ENCODE measurements around the gene NBPF6.
"Not testable (repeated sequence)": the region's sequence is repeated elsewhere in the genome, so short reads cannot be mapped to it uniquely, and the experiment has no call there.

NBPF6 gene

DNA sequence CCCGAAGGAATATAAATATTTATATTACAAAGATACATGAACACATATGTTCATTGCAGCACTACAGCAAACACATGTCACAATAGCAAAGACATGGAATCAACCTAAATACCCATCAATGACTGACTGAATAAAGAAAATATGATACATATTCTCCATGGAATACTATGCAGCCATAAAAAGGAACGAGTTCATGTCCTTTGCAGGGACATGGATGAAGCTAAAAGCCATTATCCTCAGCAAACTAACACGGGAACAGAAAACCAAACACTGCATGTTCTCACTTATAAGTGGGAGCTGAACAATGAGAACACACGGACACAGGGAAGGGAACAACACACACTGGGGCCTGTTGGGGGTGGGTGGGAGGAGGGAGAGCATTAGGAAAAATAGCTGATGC, 46.7 kb downstream of the NBPF6 start:
- not testable (repeated sequence) for DNase-seq (ENCODE audit: low read depth)

DNA sequence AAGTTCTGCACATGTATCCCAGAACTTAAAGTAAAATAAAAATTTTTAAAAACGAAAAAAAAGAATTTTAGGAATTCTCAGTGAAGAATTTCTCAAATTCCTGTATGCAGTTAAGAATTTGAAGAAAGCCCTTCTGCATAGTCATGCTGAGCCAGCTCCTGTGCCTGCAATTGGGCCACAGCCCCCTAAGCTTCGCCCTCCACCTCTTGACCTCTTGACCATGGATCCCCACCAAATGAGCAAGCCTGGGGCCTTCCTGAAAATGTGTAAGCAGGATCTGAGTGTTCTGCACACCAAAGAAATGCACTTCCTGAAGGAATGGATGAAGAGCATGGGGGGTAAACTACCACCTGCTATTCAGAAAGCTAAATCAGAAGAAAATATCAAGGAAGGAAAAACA, 52.0 kb downstream of the NBPF6 start:
- no peak for DNase-seq (ENCODE audit: low read depth)

GRCh38 chr1:108502624-108503023, 52.5 kb downstream of the NBPF6 start:
- no peak for DNase-seq (ENCODE audit: low read depth)

GRCh38 chr1:108503062-108503733, 53.1 kb downstream of the NBPF6 start:
- DNase-seq (ENCODE audit: low read depth) = no peak

DNA sequence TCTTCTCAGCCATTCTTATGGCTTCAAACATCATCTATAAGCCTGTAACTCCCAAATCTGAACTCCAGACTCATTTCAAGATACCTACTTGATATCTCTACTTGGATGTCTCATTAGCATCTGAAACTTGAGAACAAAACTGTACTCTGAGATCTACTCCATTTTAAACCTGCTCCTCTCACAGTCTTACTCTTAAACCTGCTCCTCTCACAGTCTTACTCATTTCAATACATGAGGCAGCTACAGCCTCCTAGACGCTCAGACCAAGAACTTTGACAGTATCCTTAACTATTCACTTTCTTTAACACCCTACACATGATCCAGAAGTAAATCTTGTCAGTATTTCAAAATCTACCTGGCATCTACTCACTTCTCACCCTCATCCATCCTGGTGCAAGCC, 54.3 kb downstream of the NBPF6 start:
- no peak for DNase-seq (ENCODE audit: low read depth)

DNA sequence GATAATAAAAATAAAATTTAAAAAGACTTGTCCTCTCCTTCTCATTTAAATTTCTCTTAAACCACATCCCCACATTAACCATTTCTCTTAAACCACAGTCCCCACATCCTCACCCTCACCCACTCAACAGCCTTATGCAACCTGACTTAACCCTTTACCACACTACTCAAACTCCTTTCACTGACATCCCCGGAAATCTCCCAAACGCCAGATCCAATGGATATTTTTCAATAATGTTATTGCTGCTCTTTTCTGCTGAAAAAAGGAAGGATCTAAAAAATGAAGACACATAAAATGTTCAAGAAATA, 55.6 kb downstream of the NBPF6 start:
- no peak for DNase-seq (ENCODE audit: low read depth)

DNA sequence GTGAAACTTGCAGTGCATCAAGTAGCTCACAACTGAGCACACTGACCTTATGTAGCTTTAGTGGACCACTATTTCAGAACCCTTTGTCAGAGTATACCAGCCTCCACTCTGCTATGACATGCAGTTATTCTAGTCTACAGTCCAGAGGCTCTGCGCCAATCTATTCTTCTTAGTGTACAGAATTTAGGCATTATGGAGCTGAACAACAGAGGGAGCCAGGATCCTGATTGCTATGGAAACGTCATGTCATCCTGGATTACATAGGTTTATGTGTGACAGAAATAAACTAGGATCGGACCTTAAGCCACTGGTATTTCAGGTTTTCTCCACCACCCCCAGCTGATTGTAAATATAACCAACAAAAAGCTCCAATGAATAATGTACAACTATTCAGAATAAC, 61.6 kb downstream of the NBPF6 start:
- DNase-seq (ENCODE audit: low read depth) = no peak

- DNase-seq (ENCODE audit: low read depth) = no peak
Observed at GRCh38 chr1:108512239-108513043, 62.3 kb downstream of the NBPF6 start.

DNA sequence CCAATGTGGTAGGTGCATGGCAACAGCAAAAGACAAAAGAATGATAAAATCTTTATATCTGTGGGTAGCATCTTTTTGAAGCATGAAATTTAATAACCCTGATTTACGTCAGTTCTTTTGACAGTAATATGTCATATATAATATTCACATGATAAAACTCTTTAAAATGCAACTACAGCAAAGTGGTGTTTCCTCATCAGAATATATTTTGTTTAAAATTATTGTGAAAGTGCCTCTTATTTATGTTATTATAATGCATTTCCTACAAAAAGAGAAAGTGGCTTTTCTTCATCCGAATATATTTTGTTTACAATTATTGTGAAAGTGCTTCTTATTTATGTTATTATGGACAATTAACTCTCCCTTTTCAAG, 62.9 kb downstream of the NBPF6 start:
- DNase-seq (ENCODE audit: low read depth) = no peak

- not testable (repeated sequence) for DNase-seq (ENCODE audit: low read depth)
Observed at GRCh38 chr1:108513914-108514313, 63.8 kb downstream of the NBPF6 start.

DNA sequence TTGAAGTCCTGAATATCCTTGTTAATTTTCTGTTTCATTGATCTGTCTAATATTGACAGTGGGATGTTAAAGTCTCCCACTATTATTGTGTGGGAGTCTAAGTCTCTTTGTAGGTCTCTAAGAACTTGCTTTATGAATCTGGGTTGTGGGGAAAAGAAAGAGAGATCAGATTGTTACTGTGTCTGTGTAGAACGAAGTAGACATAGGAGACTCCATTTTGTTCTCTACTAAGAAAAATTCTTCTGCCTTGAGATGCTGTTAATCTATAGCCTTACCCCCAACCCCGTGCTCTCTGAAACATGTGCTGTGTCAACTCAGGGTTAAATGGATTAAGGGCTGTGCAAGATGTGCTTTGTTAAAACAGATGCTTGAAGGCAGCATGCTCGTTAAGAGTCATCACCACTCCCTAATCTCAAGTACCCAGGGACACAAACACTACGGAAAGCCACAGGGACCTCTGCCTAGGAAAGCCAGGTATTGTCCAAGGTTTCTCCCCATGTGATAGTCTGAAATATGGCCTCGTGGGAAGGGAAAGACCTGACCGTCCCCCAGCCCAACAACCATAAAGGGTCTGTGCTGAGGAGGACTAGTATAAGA, 67.3 kb downstream of the NBPF6 start:
- not testable (repeated sequence) for DNase-seq (ENCODE audit: low read depth)
